Endothelial cell of umbilical vein (primary cell): ENCODE measurements around the gene DRC7. TPM values are rescaled to one million over a fixed set of nuclear protein-coding genes. Genes with fewer than 3 reads are reported as not detected.

ENCODE experiments used
- BruUV-seq: library from RNA; stranded (reverse); fragments of 400-500 nt; replicated peaks from 2 replicates; lab custom pipeline; 2021; lab: Mats Ljungman, UMichigan
- CTCF ChIA-PET: fragments of 300-600, 350-600 bp; sonication (Branson Sonifier 250); formaldehyde crosslinking; loops from one replicate; lab custom pipeline; 2021; ENCODE audit warnings: antibody characterized with exemption, inconsistent platforms; lab: Charles Lee
- POLR2A ChIA-PET: fragments of 300-600, 350-600 bp; sonication (Branson Sonifier 250); formaldehyde crosslinking; loops from one replicate; lab custom pipeline; 2021; ENCODE audit warnings: antibody characterized with exemption, inconsistent platforms; lab: Charles Lee
- DNase-seq: peaks from one replicate; pipeline ENCODE4 v3.0.0-alpha.2; 2011; ENCODE audit warnings: low read depth, low spot score
- FAIRE-seq: peaks from 2 replicates; lab custom pipeline; 2011; peaks lifted over from hg19 to GRCh38; lab: Jason Lieb, UNC
- H2AFZ ChIP-seq: 2 replicates; pipeline ENCODE4 v1.6.0; 2012; ENCODE audit warnings: low read depth, low read length, control low read depth, inconsistent platforms
- H3K27ac ChIP-seq: 2 replicates; pipeline ENCODE4 v1.5.1; 2011; ENCODE audit warnings: low read depth, mild to moderate bottlenecking, control low read depth, low read length, moderate library complexity; ENCODE audit not compliant: insufficient read depth
- H3K27me3 ChIP-seq, 2 experiments: 2 replicates each; pipeline versions ENCODE4 v1.6.0 to v1.6.1; 2011; ENCODE audit warnings: low read length in 2 of 2, mixed read lengths in 1 of 2; ENCODE audit not compliant: control insufficient read depth in 2 of 2, insufficient read depth in 2 of 2
- H3K36me3 ChIP-seq, 2 experiments: 2 replicates in 1 of 2; 3 replicates in 1 of 2; pipeline ENCODE4 v1.5.1; 2011; ENCODE audit warnings: low read length in 2 of 2, mild to moderate bottlenecking in 1 of 2, moderate library complexity in 1 of 2; ENCODE audit not compliant: control insufficient read depth in 2 of 2, insufficient read depth in 2 of 2; ENCODE audit errors: extremely low read depth in 1 of 2
- H3K4me1 ChIP-seq: 3 replicates; pipeline ENCODE4 v1.5.1; 2011; ENCODE audit warnings: mild to moderate bottlenecking, low read length; ENCODE audit not compliant: control insufficient read depth, insufficient read depth; ENCODE audit errors: extremely low read depth
- H3K4me2 ChIP-seq: 2 replicates; pipeline ENCODE4 v1.6.1; 2011; ENCODE audit warnings: low read length, control low read depth, mixed read lengths; ENCODE audit not compliant: insufficient read depth
- H3K4me3 ChIP-seq, 3 experiments: fragments of 200-600 bp in 1 of 3; sonication (generic), shearing (Covaris generic) in 1 of 3; replicated peaks in 1 of 3; 2 replicates each; pipeline ENCODE4 v1.5.1; 2011 to 2016; ENCODE audit warnings: control low read depth in 3 of 3, low read length in 3 of 3, mild to moderate bottlenecking in 2 of 3, inconsistent platforms in 1 of 3, low read depth in 1 of 3, moderate library complexity in 1 of 3; ENCODE audit not compliant: insufficient read depth in 1 of 3
- H3K79me2 ChIP-seq: 2 replicates; pipeline ENCODE4 v1.6.0; 2012; ENCODE audit warnings: low read length, inconsistent platforms; ENCODE audit not compliant: control insufficient read depth, insufficient read depth
- H3K9ac ChIP-seq: replicated peaks from 2 replicates; pipeline ENCODE3; 2011; ENCODE audit warnings: low read length, control low read depth; ENCODE audit not compliant: insufficient read depth; ENCODE audit errors: extremely low read depth
- H3K9me1 ChIP-seq: replicated peaks from 3 replicates; pipeline ENCODE4 v1.6.0; 2011; ENCODE audit warnings: mild to moderate bottlenecking, low read length; ENCODE audit not compliant: control insufficient read depth, insufficient read depth; ENCODE audit errors: extremely low read depth
- H3K9me3 ChIP-seq: replicated peaks from 2 replicates; pipeline ENCODE4 v1.5.1; 2012; ENCODE audit warnings: low read length, inconsistent platforms; ENCODE audit not compliant: control insufficient read depth, insufficient read depth
- H4K20me1 ChIP-seq: replicated peaks from 2 replicates; pipeline ENCODE3; 2011; ENCODE audit warnings: mild to moderate bottlenecking, low read length; ENCODE audit not compliant: control insufficient read depth, insufficient read depth; ENCODE audit errors: extremely low read depth
- CTCF ChIP-seq, 2 donors: IDR thresholded peaks; 1 replicate in 1 of 2; 2 replicates in 1 of 2; pipeline ENCODE4 v1.5.1; 2011; ENCODE audit warnings: low read length in 2 of 2, mild to moderate bottlenecking in 2 of 2, moderate library complexity in 2 of 2, control low read depth in 1 of 2, inconsistent platforms in 1 of 2, low read depth in 1 of 2; ENCODE audit not compliant: insufficient read depth in 1 of 2; ENCODE audit errors: extremely low read depth in 1 of 2
- EZH2 ChIP-seq: IDR thresholded peaks from 2 replicates; pipeline ENCODE4 v1.6.1; 2012; ENCODE audit warnings: borderline replicate concordance, low read depth, mild to moderate bottlenecking, moderate library complexity, low read length, inconsistent platforms; ENCODE audit not compliant: severe bottlenecking
- FOS ChIP-seq: IDR thresholded peaks from 2 replicates; pipeline ENCODE4 v1.6.1; 2011; ENCODE audit warnings: mild to moderate bottlenecking, low read length, moderate library complexity, borderline replicate concordance; ENCODE audit not compliant: insufficient read depth
- GATA2 ChIP-seq: IDR thresholded peaks from 2 replicates; pipeline ENCODE4 v1.7.0; 2011; ENCODE audit warnings: low read depth, mild to moderate bottlenecking, moderate library complexity, mixed read lengths, low read length; ENCODE audit not compliant: insufficient read length, insufficient read depth
- JUN ChIP-seq: IDR thresholded peaks from 2 replicates; pipeline ENCODE4 v1.6.1; 2011; ENCODE audit warnings: borderline replicate concordance, low read depth; ENCODE audit not compliant: insufficient read length, insufficient read depth
- MYC ChIP-seq: IDR thresholded peaks from one replicate; pipeline ENCODE4 v1.6.1; 2011; ENCODE audit warnings: mild to moderate bottlenecking, low read depth, low read length
- POLR2A ChIP-seq: IDR thresholded peaks from 2 replicates; pipeline ENCODE4 v1.6.1; 2012; ENCODE audit warnings: low read depth, mild to moderate bottlenecking, control low read depth, low read length
- POLR2AphosphoS5 ChIP-seq: IDR thresholded peaks from 2 replicates; pipeline ENCODE4 v1.6.1; 2012; ENCODE audit warnings: low read depth, mild to moderate bottlenecking, control low read depth, low read length, moderate library complexity; ENCODE audit not compliant: insufficient read depth
- dilution Hi-C: fragments of 300-500 bp; cut with MboI; formaldehyde crosslinking; loops from one replicate; pipeline ENCODE4 v1.15.0; 2019; ENCODE audit warnings: low sequenced_read_pairs; ENCODE audit not compliant: extremely low pct_ligation_motif_present
- intact Hi-C: fragments of 100-400 bp; cut with micrococcal nuclease; formaldehyde crosslinking; loops from one replicate; pipeline ENCODE4 v1.10.0; 2022
- polyA plus RNA-seq, 4 experiments: library from polyadenylated mRNA; depleted of rRNA in 3 of 4; stranded (reverse) in 3 of 4; unstranded in 1 of 4; fragments of >200 nt; gene quantifications; 2 replicates each; pipeline versions ENCODE4 v1.2.1 to v1.2.3, GENCODE V29; 2011 to 2012; ENCODE audit warnings: missing spikeins in 1 of 4
- total RNA-seq: library from RNA; stranded (reverse); gene quantifications from 2 replicates; pipeline ENCODE4 v1.2.3, GENCODE V29; 2021
- TF ChIP-seq, protein P1 (sequence below): IDR thresholded peaks from 2 replicates; pipeline ENCODE4 v1.6.1; 2011; ENCODE audit not compliant: insufficient read depth, insufficient read length

The DRC7 gene
- total and polyA plus RNA-seq, 2 donors (not counting 3 experiments of a cell fraction or from before 2014, with no cell fraction given), result 0.13 to 0.77 TPM

- intact Hi-C loops (no loop called here), dilution Hi-C loops (no loop called here)
- FAIRE-seq (no peak), DNase-seq (no peak)
- Histone ChIP-seq H3K9me1 (no peaks in the 10 kb centered on the region), H3K27me3 (no peaks in the 10 kb centered on the region), H3K27ac (no peak overlapping the region), H3K4me2 (no peak overlapping the region), H2AFZ (no peak overlapping the region), H3K79me2 (no peaks in the 10 kb centered on the region), H4K20me1 (no peaks in the 10 kb centered on the region), H3K9ac (no peak overlapping the region), H3K4me1 (no peaks in the 10 kb centered on the region), H3K9me3 (no peaks in the 10 kb centered on the region), H3K4me3 (no peak overlapping the region), H3K36me3 (no peaks in the 10 kb centered on the region)
- no peak for TF ChIP-seq EZH2
- CTCF ChIA-PET, result interaction anchor here (1.9 to 5.3 kb wide), 2 partner anchors 9 to 135 kb away, joined by 14 to 43 read pairs; partner anchors contain the start of gene KATNB1
- POLR2A ChIA-PET, result no interaction called here
- no TSS peak for BruUV-seq
Measured at GRCh38 chr16:57726433-57726947, 31.9 kb downstream of the DRC7 start.

DNA sequence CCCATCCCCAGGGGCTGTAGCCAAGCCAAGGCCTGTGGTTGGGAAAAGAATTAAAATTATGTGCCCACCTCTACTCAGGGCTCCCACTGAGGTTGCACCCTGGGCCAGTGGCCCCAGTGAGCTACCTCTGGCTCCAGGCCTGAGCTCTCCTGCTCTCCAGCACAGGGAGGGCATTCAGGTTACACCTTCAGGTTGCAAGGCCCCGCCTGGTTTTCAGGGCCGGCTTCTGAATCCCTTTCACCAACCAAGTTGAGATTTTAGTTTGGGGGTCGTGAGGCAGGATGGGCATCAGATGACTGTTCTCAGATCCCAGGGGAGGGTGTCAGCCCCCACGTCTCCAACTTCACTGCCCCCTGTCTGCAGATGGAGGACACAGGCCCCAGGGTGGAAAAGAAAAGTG, 33.0 kb downstream of the DRC7 start:
- no peak for TF ChIP-seq EZH2
- TF ChIP-seq, protein P1, sequence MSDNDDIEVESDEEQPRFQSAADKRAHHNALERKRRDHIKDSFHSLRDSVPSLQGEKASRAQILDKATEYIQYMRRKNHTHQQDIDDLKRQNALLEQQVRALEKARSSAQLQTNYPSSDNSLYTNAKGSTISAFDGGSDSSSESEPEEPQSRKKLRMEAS, result no peak
- no peak for TF ChIP-seq FOS
- no peak for TF ChIP-seq MYC
- no peak for TF ChIP-seq GATA2
- no peak for TF ChIP-seq POLR2AphosphoS5
- TF ChIP-seq JUN, result no peak
- no peak for TF ChIP-seq POLR2A
- TF ChIP-seq CTCF (IDR thresholded peaks at IDR 0.05; ENCODE audit: extremely low read depth in 1 of 2, insufficient read depth in 1 of 2, low read depth in 1 of 2, low read length in 2 of 2), result no peak

More for the DNA sequence above, 33.0 kb downstream of the DRC7 start:
- no peak overlapping the region for H2AFZ ChIP-seq
- no peaks in the 10 kb centered on the region for H3K9me1 ChIP-seq
- H3K9ac ChIP-seq, result no peak overlapping the region
- H3K36me3 ChIP-seq, result no peaks in the 10 kb centered on the region
- no peaks in the 10 kb centered on the region for H3K9me3 ChIP-seq
- H3K79me2 ChIP-seq, result no peaks in the 10 kb centered on the region
- H3K27ac ChIP-seq, result no peak overlapping the region
- FAIRE-seq, result no peak
- no TSS peak for BruUV-seq
- H4K20me1 ChIP-seq, result no peaks in the 10 kb centered on the region
- H3K27me3 ChIP-seq, result no peaks in the 10 kb centered on the region
- ChIA-PET CTCF (interaction anchor here (5.3 kb wide), 1 partner anchor 8 kb away, joined by 43 read pairs; the partner anchor contains the start of gene KATNB1), POLR2A (no interaction called here)
- H3K4me3 ChIP-seq, result no peak overlapping the region
- dilution Hi-C loops (no loop called here), intact Hi-C loops (no loop called here)
- no peak overlapping the region for H3K4me2 ChIP-seq
- no peak for DNase-seq
- H3K4me1 ChIP-seq, result no peaks in the 10 kb centered on the region
